ENCODE measurements around the gene KCNJ6.

The KCNJ6 gene

DNA sequence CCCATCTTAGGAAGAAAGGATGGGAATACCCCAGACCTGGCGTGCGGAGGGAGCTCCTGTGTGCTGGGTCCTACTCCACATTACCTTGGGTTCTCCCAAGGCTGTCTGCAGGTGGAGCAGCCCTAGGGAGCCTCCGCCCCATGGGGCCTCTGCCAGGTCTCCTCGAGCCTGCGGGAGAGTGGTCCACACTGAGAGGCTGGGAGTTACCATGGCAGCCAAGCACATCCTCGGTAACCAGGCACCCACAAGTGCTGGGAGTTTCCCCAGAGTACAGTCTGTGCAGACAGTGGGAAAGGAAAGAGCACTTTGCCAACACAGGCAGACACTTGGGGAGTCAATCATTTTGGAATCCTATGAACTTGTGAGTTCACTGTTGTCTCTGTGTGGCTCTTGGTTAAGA is 300.3 kb downstream of the KCNJ6 start:
- ChIA-PET POLR2A (no interaction called here), CTCF (no interaction called here)
- no peak overlapping the region for H3K4me3 ChIP-seq (ENCODE audit: control insufficient read depth in 1 of 7, extremely low read depth in 1 of 7, insufficient read depth in 4 of 7, low read depth in 2 of 7, low read length in 6 of 7)
- no peaks in the 10 kb centered on the region for H3K36me3 ChIP-seq (ENCODE audit: control insufficient read depth in 4 of 4, insufficient read depth in 4 of 4, low read length in 3 of 4)
- H3K27ac ChIP-seq (ENCODE audit: insufficient read depth in 1 of 2, low read depth in 1 of 2, low read length in 2 of 2, poor library complexity in 1 of 2, severe bottlenecking in 2 of 2): no peak overlapping the region
- H3K27me3 ChIP-seq (replicated peaks in 2 of 5; ENCODE audit: control insufficient read depth in 4 of 5, insufficient read depth in 5 of 5, low read length in 4 of 5): no peaks in the 10 kb centered on the region
- WGBS (ENCODE audit: insufficient coverage): 96% methylated on average over 6 of the region's 6 CpGs
- peaks cover 0 to 3% (median 0%) of the 10 kb centered on the region in 5 experiments for H3K9me3 ChIP-seq (ENCODE audit: control extremely low read depth in 1 of 5, control insufficient read depth in 4 of 5, insufficient read depth in 2 of 5, low read depth in 1 of 5, low read length in 4 of 5)
- no peak for DNase-seq
- H3K4me1 ChIP-seq (ENCODE audit: control extremely low read depth in 1 of 4, control insufficient read depth in 4 of 4, insufficient read depth in 4 of 4, low read length in 3 of 4): no peaks in the 10 kb centered on the region

GRCh38 chr21:37614351-37614875 is 301.8 kb downstream of the KCNJ6 start:
- Histone ChIP-seq H3K9me3 (ENCODE audit: control extremely low read depth in 1 of 5, control insufficient read depth in 4 of 5, insufficient read depth in 2 of 5, low read depth in 1 of 5, low read length in 4 of 5) (peaks cover 0 to 3% (median 0%) of the 10 kb centered on the region in 5 experiments), H3K4me1 (ENCODE audit: control extremely low read depth in 1 of 4, control insufficient read depth in 4 of 4, insufficient read depth in 4 of 4, low read length in 3 of 4) (no peaks in the 10 kb centered on the region), H3K36me3 (ENCODE audit: control insufficient read depth in 4 of 4, insufficient read depth in 4 of 4, low read length in 3 of 4) (no peaks in the 10 kb centered on the region), H3K4me3 (ENCODE audit: control insufficient read depth in 1 of 7, extremely low read depth in 1 of 7, insufficient read depth in 4 of 7, low read depth in 2 of 7, low read length in 6 of 7) (no peak overlapping the region), H3K27me3 (replicated peaks in 2 of 5; ENCODE audit: control insufficient read depth in 4 of 5, insufficient read depth in 5 of 5, low read length in 4 of 5) (no peaks in the 10 kb centered on the region), H3K27ac (ENCODE audit: insufficient read depth in 1 of 2, low read depth in 1 of 2, low read length in 2 of 2, poor library complexity in 1 of 2, severe bottlenecking in 2 of 2) (no peak overlapping the region)
- CTCF ChIA-PET: no interaction called here
- POLR2A ChIA-PET: no interaction called here
- no peak for DNase-seq
- WGBS (ENCODE audit: insufficient coverage): 95% methylated on average over 10 of the region's 11 CpGs

DNA sequence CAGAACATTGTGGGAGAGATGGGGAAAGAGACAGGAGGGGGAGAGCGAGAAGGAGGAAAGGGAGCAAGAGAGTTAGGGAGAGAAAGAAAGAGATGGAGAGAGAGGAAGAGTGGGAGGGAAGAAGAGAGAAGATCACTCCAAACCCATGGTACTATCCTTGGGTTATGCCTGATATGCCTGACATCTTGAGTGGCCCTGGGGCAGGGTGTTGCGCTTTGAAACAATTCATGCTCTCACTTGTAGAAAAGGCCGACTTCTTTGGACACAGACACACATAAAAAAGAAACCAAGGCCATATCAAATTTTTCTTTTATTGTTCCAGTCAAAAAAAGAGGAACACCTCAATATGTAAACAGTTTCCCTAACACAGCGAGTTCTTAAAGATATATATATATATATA is 309.2 kb downstream of the KCNJ6 start:
- H3K27me3 ChIP-seq (replicated peaks in 2 of 5; ENCODE audit: control insufficient read depth in 4 of 5, insufficient read depth in 5 of 5, low read length in 4 of 5): peaks cover 0 to 2% (median 0%) of the 10 kb centered on the region in 5 experiments
- no peaks in the 10 kb centered on the region for H3K9me3 ChIP-seq (ENCODE audit: control extremely low read depth in 1 of 5, control insufficient read depth in 4 of 5, insufficient read depth in 2 of 5, low read depth in 1 of 5, low read length in 4 of 5)
- ChIA-PET CTCF (no interaction called here), POLR2A (no interaction called here)
- WGBS (ENCODE audit: insufficient coverage): 67% methylated on average over 3 of the region's 4 CpGs
- H3K4me1 ChIP-seq (ENCODE audit: control extremely low read depth in 1 of 4, control insufficient read depth in 4 of 4, insufficient read depth in 4 of 4, low read length in 3 of 4): no peaks in the 10 kb centered on the region
- H3K4me3 ChIP-seq (ENCODE audit: control insufficient read depth in 1 of 7, extremely low read depth in 1 of 7, insufficient read depth in 4 of 7, low read depth in 2 of 7, low read length in 6 of 7): no peak overlapping the region
- H3K27ac ChIP-seq (ENCODE audit: insufficient read depth in 1 of 2, low read depth in 1 of 2, low read length in 2 of 2, poor library complexity in 1 of 2, severe bottlenecking in 2 of 2): no peak overlapping the region
- H3K36me3 ChIP-seq (ENCODE audit: control insufficient read depth in 4 of 4, insufficient read depth in 4 of 4, low read length in 3 of 4): no peaks in the 10 kb centered on the region
- no peak for DNase-seq

- Histone ChIP-seq H3K36me3 (ENCODE audit: control insufficient read depth in 4 of 4, insufficient read depth in 4 of 4, low read length in 3 of 4) (no peaks in the 10 kb centered on the region), H3K27me3 (replicated peaks in 2 of 5; ENCODE audit: control insufficient read depth in 4 of 5, insufficient read depth in 5 of 5, low read length in 4 of 5) (peaks cover 0 to 2% (median 0%) of the 10 kb centered on the region in 5 experiments), H3K4me3 (ENCODE audit: control insufficient read depth in 1 of 7, extremely low read depth in 1 of 7, insufficient read depth in 4 of 7, low read depth in 2 of 7, low read length in 6 of 7) (no peak overlapping the region), H3K9me3 (ENCODE audit: control extremely low read depth in 1 of 5, control insufficient read depth in 4 of 5, insufficient read depth in 2 of 5, low read depth in 1 of 5, low read length in 4 of 5) (no peaks in the 10 kb centered on the region), H3K27ac (ENCODE audit: insufficient read depth in 1 of 2, low read depth in 1 of 2, low read length in 2 of 2, poor library complexity in 1 of 2, severe bottlenecking in 2 of 2) (no peak overlapping the region), H3K4me1 (ENCODE audit: control extremely low read depth in 1 of 4, control insufficient read depth in 4 of 4, insufficient read depth in 4 of 4, low read length in 3 of 4) (no peaks in the 10 kb centered on the region)
- ChIA-PET POLR2A (no interaction called here), CTCF (no interaction called here)
- no peak for DNase-seq
- WGBS (ENCODE audit: insufficient coverage): 88% methylated on average over 10 of the region's 10 CpGs
Measured at GRCh38 chr21:37606549-37606948, 309.7 kb downstream of the KCNJ6 start.

DNA sequence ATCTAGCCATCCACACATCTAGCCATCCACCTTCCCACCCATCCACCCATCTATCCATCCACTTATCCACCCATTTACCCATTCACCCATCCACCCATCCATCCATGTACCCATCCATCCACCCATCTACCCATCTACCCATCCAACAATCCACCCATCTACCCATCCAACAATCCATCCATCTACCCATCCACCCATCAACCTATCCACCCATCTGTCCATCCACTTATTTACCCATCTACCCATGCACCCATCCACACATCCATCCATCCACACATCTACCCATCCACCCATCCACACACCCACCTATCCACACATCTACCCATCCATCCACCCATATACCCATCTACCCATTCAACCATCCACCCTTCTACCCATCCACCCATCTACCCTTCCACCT is 311.3 kb downstream of the KCNJ6 start:
- no peaks in the 10 kb centered on the region for H3K9me3 ChIP-seq (ENCODE audit: control extremely low read depth in 1 of 5, control insufficient read depth in 4 of 5, insufficient read depth in 2 of 5, low read depth in 1 of 5, low read length in 4 of 5)
- no peaks in the 10 kb centered on the region for H3K36me3 ChIP-seq (ENCODE audit: control insufficient read depth in 4 of 4, insufficient read depth in 4 of 4, low read length in 3 of 4)
- ChIA-PET POLR2A (no interaction called here), CTCF (no interaction called here)
- H3K4me3 ChIP-seq (ENCODE audit: control insufficient read depth in 1 of 7, extremely low read depth in 1 of 7, insufficient read depth in 4 of 7, low read depth in 2 of 7, low read length in 6 of 7): no peak overlapping the region
- no peak overlapping the region for H3K27ac ChIP-seq (ENCODE audit: insufficient read depth in 1 of 2, low read depth in 1 of 2, low read length in 2 of 2, poor library complexity in 1 of 2, severe bottlenecking in 2 of 2)
- peaks cover 0 to 2% (median 0%) of the 10 kb centered on the region in 5 experiments for H3K27me3 ChIP-seq (replicated peaks in 2 of 5; ENCODE audit: control insufficient read depth in 4 of 5, insufficient read depth in 5 of 5, low read length in 4 of 5)
- H3K4me1 ChIP-seq (ENCODE audit: control extremely low read depth in 1 of 4, control insufficient read depth in 4 of 4, insufficient read depth in 4 of 4, low read length in 3 of 4): no peaks in the 10 kb centered on the region
- DNase-seq: no peak

DNA sequence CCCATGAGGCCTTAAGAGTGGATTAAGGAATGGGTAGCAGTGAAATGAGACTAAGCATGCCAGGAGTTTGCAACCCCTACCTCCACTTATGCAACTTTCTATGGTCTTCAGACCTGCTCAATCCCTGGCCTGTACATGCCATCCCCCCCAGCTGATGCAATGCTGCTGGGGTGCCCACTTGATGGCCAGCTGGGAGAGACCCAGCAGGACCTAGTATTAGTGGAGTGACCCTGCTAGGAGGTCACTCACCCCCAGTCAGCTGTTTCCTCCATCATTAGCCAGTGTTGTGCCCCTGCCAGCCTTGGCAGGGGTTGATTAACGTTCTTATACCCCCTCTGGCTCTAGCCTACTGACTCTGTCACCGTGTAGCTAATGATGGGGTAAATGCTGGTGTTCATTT is 313.1 kb downstream of the KCNJ6 start:
- H3K36me3 ChIP-seq (ENCODE audit: control insufficient read depth in 4 of 4, insufficient read depth in 4 of 4, low read length in 3 of 4): no peaks in the 10 kb centered on the region
- H3K4me1 ChIP-seq (ENCODE audit: control extremely low read depth in 1 of 4, control insufficient read depth in 4 of 4, insufficient read depth in 4 of 4, low read length in 3 of 4): no peaks in the 10 kb centered on the region
- CTCF ChIA-PET: no interaction called here
- POLR2A ChIA-PET: no interaction called here
- peaks cover 0 to 2% (median 0%) of the 10 kb centered on the region in 5 experiments for H3K27me3 ChIP-seq (replicated peaks in 2 of 5; ENCODE audit: control insufficient read depth in 4 of 5, insufficient read depth in 5 of 5, low read length in 4 of 5)
- DNase-seq: no peak
- WGBS (ENCODE audit: insufficient coverage): no CpG with 5 or more reads among the region's 2 CpGs
- H3K4me3 ChIP-seq (ENCODE audit: control insufficient read depth in 1 of 7, extremely low read depth in 1 of 7, insufficient read depth in 4 of 7, low read depth in 2 of 7, low read length in 6 of 7): no peak overlapping the region
- H3K9me3 ChIP-seq (ENCODE audit: control extremely low read depth in 1 of 5, control insufficient read depth in 4 of 5, insufficient read depth in 2 of 5, low read depth in 1 of 5, low read length in 4 of 5): peaks cover 0 to 3% (median 0%) of the 10 kb centered on the region in 5 experiments
- no peak overlapping the region for H3K27ac ChIP-seq (ENCODE audit: insufficient read depth in 1 of 2, low read depth in 1 of 2, low read length in 2 of 2, poor library complexity in 1 of 2, severe bottlenecking in 2 of 2)

GRCh38 chr21:37601915-37602314 is 314.3 kb downstream of the KCNJ6 start:
- POLR2A ChIA-PET: no interaction called here
- no peaks in the 10 kb centered on the region for H3K36me3 ChIP-seq (ENCODE audit: control insufficient read depth in 4 of 4, insufficient read depth in 4 of 4, low read length in 3 of 4)
- peaks cover 0 to 3% (median 0%) of the 10 kb centered on the region in 5 experiments for H3K9me3 ChIP-seq (ENCODE audit: control extremely low read depth in 1 of 5, control insufficient read depth in 4 of 5, insufficient read depth in 2 of 5, low read depth in 1 of 5, low read length in 4 of 5)
- 99% methylated on average over 4 of the region's 5 CpGs for WGBS (ENCODE audit: insufficient coverage)
- H3K27me3 ChIP-seq (replicated peaks in 2 of 5; ENCODE audit: control insufficient read depth in 4 of 5, insufficient read depth in 5 of 5, low read length in 4 of 5): no peaks in the 10 kb centered on the region
- H3K4me3 ChIP-seq (ENCODE audit: control insufficient read depth in 1 of 7, extremely low read depth in 1 of 7, insufficient read depth in 4 of 7, low read depth in 2 of 7, low read length in 6 of 7): no peak overlapping the region
- CTCF ChIA-PET: no interaction called here
- no peak for DNase-seq
- H3K27ac ChIP-seq (ENCODE audit: insufficient read depth in 1 of 2, low read depth in 1 of 2, low read length in 2 of 2, poor library complexity in 1 of 2, severe bottlenecking in 2 of 2): no peak overlapping the region
- no peaks in the 10 kb centered on the region for H3K4me1 ChIP-seq (ENCODE audit: control extremely low read depth in 1 of 4, control insufficient read depth in 4 of 4, insufficient read depth in 4 of 4, low read length in 3 of 4)

Data from common myeloid progenitor, CD34-positive (primary cell).